HepG2 (cell line): ENCODE results near the gene PVR. TPM values are rescaled to one million over a fixed set of nuclear protein-coding genes. Genes with fewer than 3 reads are reported as not detected.

Experiments used
- AHDC1 ChIP-seq: sonication (generic); formaldehyde crosslinking; IDR thresholded peaks from 2 replicates; pipeline ENCODE4 v1.5.1; 2020; ENCODE audit warnings: mild to moderate bottlenecking, missing genetic modification reagents, borderline replicate concordance
- CBX2 ChIP-seq, 2 experiments: fragments of 200-600 bp in 1 of 2; sonication (generic); formaldehyde crosslinking in 1 of 2; IDR thresholded peaks; 2 replicates each; pipeline versions ENCODE4 v1.7.0 to v1.8.1; 2018 to 2022; ENCODE audit warnings: low read depth in 2 of 2, low read length in 1 of 2, mild to moderate bottlenecking in 1 of 2, missing genetic modification reagents in 1 of 2
- FIP1L1 ChIP-seq: fragments of 200-400 bp; formaldehyde crosslinking; IDR thresholded peaks from 2 replicates; pipeline ENCODE4 v1.6.1; 2018; ENCODE audit warnings: low read depth, mild to moderate bottlenecking, low read length, moderate library complexity, borderline replicate concordance; ENCODE audit not compliant: insufficient read depth
- FOXO1 ChIP-seq: sonication (generic); formaldehyde crosslinking; IDR thresholded peaks from 2 replicates; pipeline ENCODE4 v1.4.0; 2020; ENCODE audit warnings: missing genetic modification reagents
- GATAD2A ChIP-seq: IDR thresholded peaks from 2 replicates; pipeline ENCODE4 v1.6.1; 2016
- HHEX ChIP-seq: IDR thresholded peaks from 2 replicates; pipeline ENCODE4 v1.6.1; 2016; ENCODE audit warnings: control low read depth
- IKZF4 ChIP-seq: sonication (generic); formaldehyde crosslinking; IDR thresholded peaks from 2 replicates; pipeline ENCODE4 v1.5.1; 2020; ENCODE audit warnings: borderline replicate concordance, mild to moderate bottlenecking, low read depth, missing genetic modification reagents; ENCODE audit errors: not compliant biosample characterization
- MEIS1 ChIP-seq: sonication (generic); formaldehyde crosslinking; IDR thresholded peaks from 2 replicates; pipeline ENCODE4 v1.9.0; 2021; ENCODE audit warnings: mild to moderate bottlenecking, missing genetic modification reagents, moderate library complexity, borderline replicate concordance
- NR2F2 ChIP-seq: IDR thresholded peaks from 2 replicates; pipeline ENCODE4 v1.6.1; 2012; ENCODE audit warnings: low read depth, inconsistent platforms, borderline replicate concordance
- SAP130 ChIP-seq: IDR thresholded peaks from 2 replicates; pipeline ENCODE4 v1.6.1; 2016; ENCODE audit warnings: low read depth
- SMAD1 ChIP-seq: sonication (generic); formaldehyde crosslinking; IDR thresholded peaks from 2 replicates; pipeline ENCODE4 v1.4.0; 2020; ENCODE audit warnings: missing genetic modification reagents, low read depth, mild to moderate bottlenecking, borderline replicate concordance
- SMAD9 ChIP-seq: sonication (generic); formaldehyde crosslinking; IDR thresholded peaks from 2 replicates; pipeline ENCODE4 v1.5.1; 2020; ENCODE audit warnings: mild to moderate bottlenecking, missing genetic modification reagents
- SNAPC5 ChIP-seq: sonication (generic); formaldehyde crosslinking; IDR thresholded peaks from 2 replicates; pipeline ENCODE4 v1.8.1; 2023; ENCODE audit warnings: mild to moderate bottlenecking, missing genetic modification reagents, borderline replicate concordance
- TCF7 ChIP-seq: sonication (generic); IDR thresholded peaks from 2 replicates; pipeline ENCODE4 v1.6.1; 2016; ENCODE audit warnings: antibody characterized with exemption, low read depth
- U2AF1 ChIP-seq: fragments of 200-400 bp; formaldehyde crosslinking; optimal IDR thresholded peaks from 2 replicates; pipeline ENCODE3; 2017; ENCODE audit warnings: mild to moderate bottlenecking, low read depth, low read length
- YEATS2 ChIP-seq: sonication (generic); formaldehyde crosslinking; IDR thresholded peaks from 2 replicates; pipeline ENCODE4 v1.4.0; 2020; ENCODE audit warnings: missing genetic modification reagents, borderline replicate concordance
- ZNF251 ChIP-seq: sonication (generic); formaldehyde crosslinking; IDR thresholded peaks from 2 replicates; pipeline ENCODE4 v1.9.0; 2021; ENCODE audit warnings: mild to moderate bottlenecking, missing genetic modification reagents
- ZNF598 ChIP-seq: sonication (generic); formaldehyde crosslinking; IDR thresholded peaks from 2 replicates; pipeline ENCODE4 v1.5.1; 2020; ENCODE audit warnings: mild to moderate bottlenecking, missing genetic modification reagents, borderline replicate concordance
- ZNF720 ChIP-seq: sonication (generic); formaldehyde crosslinking; IDR thresholded peaks from 2 replicates; pipeline ENCODE4 v1.4.0; 2020; ENCODE audit warnings: missing genetic modification reagents
- polyA plus RNA-seq, 8 experiments: library from polyadenylated mRNA; depleted of rRNA in 3 of 8; stranded (reverse) in 7 of 8; unstranded in 1 of 8; fragments of >200 nt; fragmentation: Illumina TruSeq in 4 of 8; extraction: Trizol in 4 of 8; gene quantifications; 2 replicates each; pipeline versions ENCODE4 v1.2.1 to v1.2.3, GENCODE V29; 2011 to 2016; ENCODE audit warnings: low read depth in 4 of 8, missing spikeins in 1 of 8, mixed read lengths in 1 of 8; ENCODE audit not compliant: insufficient read depth in 1 of 8
- total RNA-seq, 5 experiments: library from RNA; depleted of rRNA; stranded (reverse); fragments of >200 nt; fragmentation: Illumina TruSeq; extraction: Trizol; gene quantifications; 2 replicates each; pipeline ENCODE4 v1.2.3, GENCODE V29; 2016; ENCODE audit warnings: low read depth in 1 of 5
- TF ChIP-seq, protein P1 (sequence below): IDR thresholded peaks from 2 replicates; pipeline ENCODE4 v1.6.1; 2012; ENCODE audit warnings: low read depth, low read length, improper control_type of control experiment
- TF ChIP-seq, protein P2 (sequence below): sonication (generic); formaldehyde crosslinking; IDR thresholded peaks from 2 replicates; pipeline ENCODE4 v1.4.0; 2020; ENCODE audit warnings: missing genetic modification reagents

Gene PVR
- total and polyA plus RNA-seq, 2 of the 13 experiments (the other 11 are each of a cell fraction or from before 2014, with no cell fraction given): 43.4 to 46.6 TPM

GRCh38 chr19:44615863-44616247 is 27.9 kb upstream of the PVR start (continued):
- TF ChIP-seq, protein P1, sequence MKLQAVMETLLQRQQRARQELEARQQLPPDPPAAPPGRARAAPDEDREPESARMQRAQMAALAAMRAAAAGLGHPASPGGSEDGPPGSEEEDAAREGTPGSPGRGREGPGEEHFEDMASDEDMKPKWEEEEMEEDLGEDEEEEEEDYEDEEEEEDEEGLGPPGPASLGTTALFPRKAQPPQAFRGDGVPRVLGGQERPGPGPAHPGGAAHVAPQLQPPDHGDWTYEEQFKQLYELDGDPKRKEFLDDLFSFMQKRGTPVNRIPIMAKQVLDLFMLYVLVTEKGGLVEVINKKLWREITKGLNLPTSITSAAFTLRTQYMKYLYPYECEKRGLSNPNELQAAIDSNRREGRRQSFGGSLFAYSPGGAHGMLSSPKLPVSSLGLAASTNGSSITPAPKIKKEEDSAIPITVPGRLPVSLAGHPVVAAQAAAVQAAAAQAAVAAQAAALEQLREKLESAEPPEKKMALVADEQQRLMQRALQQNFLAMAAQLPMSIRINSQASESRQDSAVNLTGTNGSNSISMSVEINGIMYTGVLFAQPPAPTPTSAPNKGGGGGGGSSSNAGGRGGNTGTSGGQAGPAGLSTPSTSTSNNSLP: peak; percentile 9; the same call in 1 of the 2 replicates
- TF ChIP-seq AHDC1 (CRISPR knock-in tag): no peak
- no peak for TF ChIP-seq ZNF598
- TF ChIP-seq GATAD2A (CRISPR knock-in tag): peak; percentile 35; the same call in 1 of the 2 replicates
- TF ChIP-seq MEIS1 (CRISPR knock-in tag): no peak
- no peak for TF ChIP-seq SMAD1 (CRISPR knock-in tag)
- no peak for TF ChIP-seq SNAPC5
- TF ChIP-seq ZNF720 (CRISPR knock-in tag): no peak
- peak; percentile 42; the same call in 1 of the 2 replicates for TF ChIP-seq HHEX (CRISPR knock-in tag)
- TF ChIP-seq SAP130 (CRISPR knock-in tag): peak; percentile 52; the same call in 1 of the 2 replicates
- TF ChIP-seq SMAD9: no peak
- peak; percentile 18; the same call in 1 of the 2 replicates for TF ChIP-seq FOXO1 (CRISPR knock-in tag)
- TF ChIP-seq NR2F2: peak; percentile 61; the same call in 1 of the 2 replicates
- TF ChIP-seq CBX2 (IDR thresholded peaks at IDR 0.05; ENCODE audit: low read depth, low read length): no peak
- TF ChIP-seq CBX2 (CRISPR knock-in tag; IDR thresholded peaks at IDR 0.05; ENCODE audit: low read depth): no peak
- no peak for TF ChIP-seq FIP1L1
- no peak for TF ChIP-seq TCF7
- TF ChIP-seq ZNF251: no peak
- no peak for TF ChIP-seq U2AF1
- TF ChIP-seq, protein P2, sequence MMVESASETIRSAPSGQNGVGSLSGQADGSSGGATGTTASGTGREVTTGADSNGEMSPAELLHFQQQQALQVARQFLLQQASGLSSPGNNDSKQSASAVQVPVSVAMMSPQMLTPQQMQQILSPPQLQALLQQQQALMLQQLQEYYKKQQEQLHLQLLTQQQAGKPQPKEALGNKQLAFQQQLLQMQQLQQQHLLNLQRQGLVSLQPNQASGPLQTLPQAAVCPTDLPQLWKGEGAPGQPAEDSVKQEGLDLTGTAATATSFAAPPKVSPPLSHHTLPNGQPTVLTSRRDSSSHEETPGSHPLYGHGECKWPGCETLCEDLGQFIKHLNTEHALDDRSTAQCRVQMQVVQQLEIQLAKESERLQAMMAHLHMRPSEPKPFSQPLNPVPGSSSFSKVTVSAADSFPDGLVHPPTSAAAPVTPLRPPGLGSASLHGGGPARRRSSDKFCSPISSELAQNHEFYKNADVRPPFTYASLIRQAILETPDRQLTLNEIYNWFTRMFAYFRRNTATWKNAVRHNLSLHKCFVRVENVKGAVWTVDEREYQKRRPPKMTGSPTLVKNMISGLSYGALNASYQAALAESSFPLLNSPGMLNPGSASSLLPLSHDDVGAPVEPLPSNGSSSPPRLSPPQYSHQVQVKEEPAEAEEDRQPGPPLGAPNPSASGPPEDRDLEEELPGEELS (CRISPR knock-in tag): peak; percentile 78
- no peak for TF ChIP-seq IKZF4 (CRISPR knock-in tag)
- no peak for TF ChIP-seq YEATS2 (CRISPR knock-in tag)
